Measurements from ENCODE around the gene USP24. TPM values are rescaled to one million over a fixed set of nuclear protein-coding genes. Genes with fewer than 3 reads are reported as not detected.

USP24 gene
- total RNA-seq, 2 donors from 2014 or later, result 31.8 to 34.9 TPM

GRCh38 chr1:55021942-55022546, 193.1 kb downstream of the USP24 start:
- peak; percentile 91 for DNase-seq
- Histone ChIP-seq H3K4me1 (no peaks in the 10 kb centered on the region), H3K36me3 (no peaks in the 10 kb centered on the region), H3K9me3 (no peaks in the 10 kb centered on the region), H3K4me3 (no peak overlapping the region), H3K27ac (no peak overlapping the region), H3K27me3 (no peaks in the 10 kb centered on the region), H3K9ac (ENCODE audit: low read depth in 2 of 2, low read length in 2 of 2) (no peak overlapping the region)
- peak; percentile 86 for TF ChIP-seq CTCF (IDR thresholded peaks at IDR 0.05)
- intact Hi-C loops (cut with DNase I), result no loop called here

- TF ChIP-seq CTCF (IDR thresholded peaks at IDR 0.05), result no peak
- no peaks in the 10 kb centered on the region for H3K9me3 ChIP-seq
- no peak for DNase-seq
- H3K36me3 ChIP-seq, result no peaks in the 10 kb centered on the region
- no peak overlapping the region for H3K27ac ChIP-seq
- no peak overlapping the region for H3K4me3 ChIP-seq
- no peaks in the 10 kb centered on the region for H3K4me1 ChIP-seq
- H3K27me3 ChIP-seq, result no peaks in the 10 kb centered on the region
- intact Hi-C loops (cut with DNase I), result loop anchor here (5.0 kb wide), 1 partner anchor 76 kb away; no protein-coding TSS in a partner anchor
- no peak overlapping the region for H3K9ac ChIP-seq (ENCODE audit: low read depth in 2 of 2, low read length in 2 of 2)
These were observed 196.8 kb downstream of the USP24 start for GRCh38 chr1:55018395-55018794.

Small RNAs within 50 kb of the gene (microRNA-seq; reads per million reads assigned to microRNA genes)
- not detected for gene MIR4422

Other genes starting within 250 kb of the USP24 start
- 10 to 100 TPM; 11.0 to 13.4 TPM for gene TMEM61, start 234.7 kb downstream of the USP24 start, total RNA-seq
- gene BSND, start 216.4 kb downstream of the USP24 start, total RNA-seq, result not detected
- 10 to 100 TPM; 48.9 to 61.2 TPM for gene PCSK9, start 175.8 kb downstream of the USP24 start, total RNA-seq

All from colonic mucosa (tissue), 4 donors.